HG03097 (cell line): ENCODE measurements around the gene SF3A2.

Source experiments
- ATAC-seq: cut with Tn5 transposase; IDR thresholded peaks from one replicate; pipeline ENCODE4 v1.9.1; 2021; ENCODE audit not compliant: unreplicated experiment, low FRiP score

Gene SF3A2

DNA sequence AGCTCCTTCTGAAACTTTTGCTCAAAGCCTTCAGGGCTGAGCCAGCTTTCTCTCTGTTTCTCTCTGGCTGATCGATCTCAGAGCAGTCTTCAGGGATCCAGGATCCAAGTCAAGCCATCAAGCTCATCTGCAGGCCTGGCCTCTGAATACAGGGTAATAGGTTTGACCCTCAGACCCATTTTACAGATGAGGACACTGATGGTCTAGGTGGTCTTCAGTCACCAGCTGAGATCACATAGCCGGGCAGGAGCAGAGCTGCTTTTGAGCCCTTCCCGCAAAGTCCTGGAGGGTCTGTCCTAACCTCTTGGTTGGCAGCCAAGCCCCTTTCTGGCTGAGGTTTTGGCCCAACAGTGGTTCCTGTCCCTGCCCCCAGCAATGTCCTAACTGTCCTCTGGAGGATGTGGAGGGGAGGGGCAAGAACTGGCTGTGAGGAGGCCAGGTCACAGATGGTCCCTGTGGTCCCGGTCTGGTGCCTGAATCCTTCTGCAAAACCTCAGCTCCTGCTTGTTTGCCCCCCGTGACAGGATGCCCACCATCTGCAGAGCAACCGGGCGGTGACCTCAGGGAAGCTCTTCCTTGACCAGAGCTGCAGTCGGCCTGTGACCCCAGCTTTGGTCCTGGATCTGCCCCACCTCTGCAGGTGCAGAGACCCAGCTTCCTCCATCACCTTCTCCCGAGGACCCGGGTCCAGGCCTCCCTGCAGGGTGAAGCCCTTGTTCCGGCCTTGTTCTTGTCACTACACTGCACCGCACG is 51.1 kb downstream of the SF3A2 start:
- no peak for ATAC-seq

DNA sequence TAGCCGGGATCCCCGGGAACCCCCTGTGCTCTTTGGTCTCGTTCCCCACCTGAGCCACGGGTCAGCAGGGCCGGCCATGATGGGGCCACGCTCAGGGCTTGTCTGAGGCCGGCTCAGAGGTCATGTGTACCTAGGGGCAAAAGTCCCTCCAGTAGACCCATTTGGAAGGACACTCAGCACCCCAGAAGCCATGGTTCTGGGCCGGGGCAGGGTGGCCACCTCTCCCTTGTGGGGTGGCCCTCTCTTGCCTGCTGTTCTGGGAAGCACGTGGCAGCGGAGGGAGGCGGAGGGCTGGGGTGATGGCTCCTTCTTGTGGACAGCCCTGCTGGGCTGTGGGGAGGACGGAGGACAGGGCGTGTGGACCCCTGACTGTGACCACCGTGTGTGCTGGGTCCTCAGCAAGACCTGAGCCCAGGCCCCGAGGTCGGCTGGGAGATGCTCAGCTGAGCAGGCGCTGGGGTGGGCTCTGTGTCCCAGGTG is 51.8 kb downstream of the SF3A2 start:
- no peak for ATAC-seq

DNA sequence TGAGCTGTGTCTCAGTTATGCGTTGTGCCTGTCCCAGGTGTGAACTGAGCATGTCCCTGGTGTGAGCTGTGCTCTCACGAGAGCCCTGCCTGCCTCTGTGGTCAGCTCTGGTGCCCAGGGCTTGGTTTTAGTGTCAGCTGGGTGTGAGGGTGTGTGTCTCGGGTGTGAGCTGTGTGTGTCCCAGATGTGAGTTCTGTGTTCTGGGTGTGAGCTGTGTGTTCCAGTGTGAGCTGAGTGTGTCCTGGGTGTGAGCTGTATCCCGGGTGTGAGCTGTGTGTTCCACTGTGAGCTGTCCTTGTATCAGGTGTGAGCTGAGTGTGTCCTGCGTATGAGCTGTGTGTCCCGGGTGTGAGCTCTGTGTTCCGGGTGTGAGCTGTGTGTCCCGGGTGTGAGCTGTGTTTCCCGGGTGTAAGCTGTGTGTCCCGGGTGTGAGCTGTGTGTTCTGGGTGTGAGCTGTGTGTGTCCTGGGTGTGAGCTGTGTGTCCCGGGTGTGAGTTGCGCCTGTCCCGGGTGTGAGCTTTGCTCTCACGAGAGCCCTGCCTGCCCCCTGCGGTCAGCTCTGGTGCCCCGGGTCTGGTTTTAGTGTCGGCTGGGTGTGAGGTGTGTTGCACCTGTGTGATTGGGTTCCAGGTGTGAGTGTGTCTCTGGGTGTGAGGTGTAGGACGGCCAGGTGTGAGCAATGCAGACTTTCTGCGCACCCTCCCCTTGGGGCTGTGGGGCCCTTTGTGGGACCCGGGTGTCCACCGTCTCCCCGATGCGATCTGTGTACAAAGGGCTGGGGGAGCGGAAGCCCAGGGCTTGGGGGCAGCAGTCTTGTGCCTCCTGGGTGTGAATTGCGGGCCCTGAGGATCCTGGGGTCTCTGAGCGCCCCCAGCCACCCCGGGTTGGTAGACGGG is 52.4 kb downstream of the SF3A2 start:
- no peak for ATAC-seq

DNA sequence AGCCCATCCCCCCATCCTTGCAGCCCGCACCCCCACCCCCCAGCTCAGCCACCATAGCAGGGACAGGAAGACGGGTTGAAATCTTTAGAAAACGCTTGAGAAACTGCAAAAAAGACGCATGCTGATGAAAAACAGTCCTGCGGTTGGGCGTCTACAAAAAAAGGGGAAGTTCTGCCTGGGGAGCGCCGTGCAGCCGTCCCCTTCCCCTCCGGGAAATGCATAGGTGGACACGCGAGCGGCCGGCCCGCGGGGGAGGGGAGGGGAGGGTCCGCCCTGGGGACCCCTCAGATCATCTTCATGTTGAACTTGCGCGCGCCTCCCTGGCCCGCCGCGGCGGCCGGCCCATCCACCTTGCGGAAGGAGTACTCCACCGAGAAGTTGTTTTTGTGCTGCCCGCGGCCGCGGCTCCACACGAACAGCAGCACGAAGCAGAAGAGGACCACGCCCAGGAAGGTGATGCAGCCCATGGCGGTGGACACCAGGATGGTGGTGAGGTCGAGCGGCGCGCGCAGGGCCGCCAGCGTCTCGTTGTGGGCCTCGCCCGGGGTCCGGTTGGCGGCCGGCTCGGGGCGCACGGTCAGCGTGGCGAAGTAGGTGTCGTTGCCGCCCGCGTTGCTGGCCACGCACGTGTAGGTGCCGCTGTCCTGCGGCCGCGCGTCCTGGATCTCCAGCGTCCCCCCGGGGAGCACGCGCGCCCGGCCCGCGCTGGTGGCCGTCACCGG is 53.3 kb downstream of the SF3A2 start:
- ATAC-seq: peak; percentile 39

DNA sequence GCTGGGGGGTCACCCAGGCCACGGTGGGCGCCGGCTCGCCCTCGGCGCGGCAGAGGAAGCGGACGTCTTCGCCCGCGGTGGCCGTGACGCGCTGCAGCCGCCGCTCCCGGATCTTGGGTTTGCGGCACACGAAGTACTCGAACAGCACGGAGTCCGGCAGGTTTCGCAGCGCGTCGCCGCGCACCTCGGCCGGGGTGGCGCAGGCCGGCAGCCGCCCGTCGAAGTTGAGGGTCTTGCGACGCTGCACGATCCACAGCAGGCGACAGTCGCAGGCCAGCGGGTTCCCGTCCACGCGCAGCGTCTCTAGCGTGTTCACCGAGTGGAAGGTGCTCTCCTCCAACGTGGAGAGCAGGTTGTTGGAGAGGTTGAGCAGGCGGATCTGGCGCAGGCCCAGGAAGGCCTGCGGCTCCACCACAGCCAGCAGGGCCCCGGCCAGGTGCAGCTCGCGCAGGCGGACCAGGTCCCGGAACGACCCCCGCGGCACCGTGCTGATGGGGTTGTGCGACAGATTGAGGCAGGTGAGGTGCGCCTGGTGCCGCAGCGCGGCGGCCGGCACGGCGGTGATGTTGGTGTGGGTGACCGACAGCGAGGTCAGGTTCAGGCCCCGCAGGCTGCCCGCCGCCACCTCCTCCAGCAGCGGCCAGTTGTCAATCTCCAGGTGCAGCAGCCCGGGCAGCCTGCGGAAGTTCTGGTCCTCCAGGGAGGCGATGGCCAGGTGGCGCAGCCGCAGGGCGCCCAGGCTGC is 54.0 kb downstream of the SF3A2 start:
- no peak for ATAC-seq

DNA sequence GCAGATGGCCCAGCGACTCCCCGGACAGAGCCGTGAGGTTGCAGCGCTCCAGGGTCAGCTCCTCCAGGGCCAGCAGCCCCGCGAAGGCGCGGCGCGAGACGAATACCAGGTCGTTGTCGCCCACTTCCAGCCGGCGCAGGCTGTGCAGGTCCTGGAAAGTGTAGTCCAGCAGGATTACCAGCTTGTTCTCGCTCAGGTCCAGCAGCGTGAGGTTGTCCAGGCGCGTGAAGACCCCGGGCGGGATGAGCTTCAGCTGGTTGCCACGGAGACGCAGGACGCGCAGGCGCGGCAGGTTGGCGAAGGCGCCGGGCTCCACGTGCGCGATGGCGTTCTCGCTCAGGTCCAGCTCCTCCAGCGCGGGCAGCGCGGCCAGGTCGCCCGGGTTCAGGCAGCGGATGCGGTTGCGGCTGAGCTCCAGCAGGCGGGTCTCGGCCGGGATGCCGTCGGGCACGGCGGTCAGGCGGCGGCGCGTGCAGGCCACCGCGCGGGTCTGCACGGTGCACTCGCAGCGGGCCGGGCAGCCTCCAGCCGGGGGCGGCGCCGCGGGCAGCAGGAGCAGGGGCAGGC is 54.6 kb downstream of the SF3A2 start:
- no peak for ATAC-seq

DNA sequence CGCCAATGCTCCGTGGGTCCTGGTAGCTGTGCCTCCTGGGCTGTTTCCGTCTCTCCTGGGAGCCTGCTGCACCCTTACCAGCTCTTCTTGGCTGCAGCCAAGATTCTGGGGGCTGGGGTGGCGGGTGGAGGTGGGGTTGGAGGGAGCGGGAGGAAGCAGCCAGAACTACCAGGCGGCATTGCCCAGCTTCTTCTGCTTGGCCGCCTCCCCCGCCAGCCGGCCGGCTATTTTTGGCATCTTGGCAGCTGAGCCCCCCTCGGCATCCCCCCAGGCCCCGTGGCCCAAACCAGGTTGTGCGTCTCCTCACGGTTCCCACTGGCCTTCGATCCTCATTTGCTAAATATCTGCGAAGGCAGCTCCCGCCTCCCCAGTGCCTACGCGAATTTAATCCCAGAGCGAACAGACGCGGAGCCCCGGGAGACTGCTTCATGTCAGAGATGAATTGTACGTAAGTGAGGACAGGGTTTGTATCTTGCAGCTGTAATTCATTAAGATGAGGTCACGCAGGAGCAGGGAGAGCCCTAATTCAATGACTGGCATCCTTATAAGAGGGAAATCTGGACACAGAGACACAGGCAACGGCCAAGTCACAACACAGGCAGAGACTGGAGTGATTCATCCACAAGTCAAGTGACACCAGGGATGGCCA is 58.2 kb downstream of the SF3A2 start:
- no peak for ATAC-seq

DNA sequence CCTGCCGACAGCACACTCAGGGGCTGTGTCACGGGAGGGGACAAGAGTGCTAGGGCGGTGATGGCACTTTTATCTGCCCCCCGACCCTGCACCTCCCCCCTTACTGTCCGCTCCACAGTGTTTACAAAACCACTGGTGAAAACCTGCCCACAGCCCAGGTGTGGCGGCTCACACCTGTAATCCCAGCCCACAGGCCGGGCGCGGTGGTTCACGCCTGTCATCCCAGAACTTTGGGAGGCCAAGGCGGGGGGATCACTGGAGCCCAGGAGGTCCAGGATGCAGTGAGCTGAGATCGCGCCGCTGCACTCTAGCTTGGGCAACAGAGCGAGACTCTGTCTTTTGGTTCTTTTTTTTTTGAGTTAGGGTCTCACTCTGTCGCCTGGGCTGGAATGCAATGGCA is 59.5 kb downstream of the SF3A2 start:
- ATAC-seq: no peak
